Pulmonary artery endothelial cell (primary cell): ENCODE results near the gene DNAJC30. TPM values are rescaled to one million over a fixed set of nuclear protein-coding genes. Genes with fewer than 3 reads are reported as not detected.

Experiments used
- DNase-seq: peaks from one replicate; pipeline ENCODE4 v3.0.0-alpha.2; 2011; ENCODE audit warnings: low read depth, low spot score
- total RNA-seq: library from RNA; depleted of rRNA; stranded (reverse); fragments of >200 nt; gene quantifications from 2 replicates; pipeline ENCODE4 v1.2.3, GENCODE V29; 2014

The DNAJC30 gene
- total RNA-seq, 1 donor from 2014 or later: 2.7 TPM

- no peak for DNase-seq
Measured at GRCh38 chr7:73649576-73649975, 33.7 kb downstream of the DNAJC30 start.

- no peak for DNase-seq
Measured at GRCh38 chr7:73648593-73649332, 34.5 kb downstream of the DNAJC30 start.

GRCh38 chr7:73647725-73648592 lies 35.3 kb downstream of the DNAJC30 start:
- no peak for DNase-seq

- no peak for DNase-seq
Measured at GRCh38 chr7:73646785-73647724, 36.2 kb downstream of the DNAJC30 start.

- no peak for DNase-seq
Measured at GRCh38 chr7:73645643-73646174, 37.5 kb downstream of the DNAJC30 start.

GRCh38 chr7:73644688-73645286 lies 38.5 kb downstream of the DNAJC30 start:
- DNase-seq: no peak

GRCh38 chr7:73642834-73643233 lies 40.4 kb downstream of the DNAJC30 start:
- DNase-seq: no peak

GRCh38 chr7:73638911-73639310 lies 44.3 kb downstream of the DNAJC30 start:
- DNase-seq: no peak

- no peak for DNase-seq
Measured at GRCh38 chr7:73635428-73636200, 47.6 kb downstream of the DNAJC30 start.

GRCh38 chr7:73633844-73634243 lies 49.4 kb downstream of the DNAJC30 start:
- no peak for DNase-seq

- no peak for DNase-seq
Measured at GRCh38 chr7:73633323-73633722, 49.9 kb downstream of the DNAJC30 start.

- no peak for DNase-seq
Measured at GRCh38 chr7:73631558-73631957, 51.7 kb downstream of the DNAJC30 start.

Other genes starting within 250 kb of the DNAJC30 start
- gene FZD9, start 249.7 kb downstream of the DNAJC30 start, total RNA-seq: 0.66 and 0.74 TPM in 2 replicates
- gene BAZ1B, start 161.2 kb downstream of the DNAJC30 start, total RNA-seq: 53.7 and 78.1 TPM in 2 replicates
- gene BCL7B, start 125.8 kb downstream of the DNAJC30 start, total RNA-seq: 22.9 and 23.9 TPM in 2 replicates
- gene TBL2, start 104.9 kb downstream of the DNAJC30 start, total RNA-seq: 47.0 and 83.0 TPM in 2 replicates
- not detected in 2 replicates for gene MLXIPL, start 58.9 kb downstream of the DNAJC30 start, total RNA-seq
- 2.5 and 4.3 TPM in 2 replicates for gene VPS37D, start 15.6 kb downstream of the DNAJC30 start, total RNA-seq
- 52.1 and 70.5 TPM in 2 replicates for gene BUD23, start 144 bp upstream of the DNAJC30 start, total RNA-seq
- gene STX1A, start 36.2 kb upstream of the DNAJC30 start, total RNA-seq: 21.8 and 23.5 TPM in 2 replicates
- 10.4 and 11.9 TPM in 2 replicates for gene ABHD11, start 55.3 kb upstream of the DNAJC30 start, total RNA-seq
- 0.07 TPM in 1 of 2 replicates, not detected in the other for gene CLDN3, start 86.8 kb upstream of the DNAJC30 start, total RNA-seq
- 0.07 TPM in 2 replicates for gene CLDN4, start 147.5 kb upstream of the DNAJC30 start, total RNA-seq
- 0.99 and 1.0 TPM in 2 replicates for gene METTL27, start 159.1 kb upstream of the DNAJC30 start, total RNA-seq
- gene TMEM270, start 177.7 kb upstream of the DNAJC30 start, total RNA-seq: not detected in 2 replicates